GM12872 (cell line): ENCODE data around the gene SYCP2L.

Experiments used
- CTCF ChIP-seq: IDR thresholded peaks from 3 replicates; pipeline ENCODE4 v1.5.1; 2011; ENCODE audit warnings: low read depth, mild to moderate bottlenecking, low read length, moderate library complexity; ENCODE audit not compliant: insufficient read depth

The SYCP2L gene

GRCh38 chr6:10850728-10851127, 36.1 kb upstream of the SYCP2L start:
- no peak for TF ChIP-seq CTCF

- TF ChIP-seq CTCF: no peak
Measured at GRCh38 chr6:10852361-10852960, 34.4 kb upstream of the SYCP2L start.

- no peak for TF ChIP-seq CTCF
Measured at GRCh38 chr6:10854922-10855632, 31.8 kb upstream of the SYCP2L start.

GRCh38 chr6:10857259-10857658, 29.6 kb upstream of the SYCP2L start:
- TF ChIP-seq CTCF: no peak

GRCh38 chr6:10861086-10861485, 25.8 kb upstream of the SYCP2L start:
- no peak for TF ChIP-seq CTCF

- no peak for TF ChIP-seq CTCF
Measured at GRCh38 chr6:10862361-10862760, 24.5 kb upstream of the SYCP2L start.

- TF ChIP-seq CTCF: no peak
Measured at GRCh38 chr6:10867952-10868351, 18.9 kb upstream of the SYCP2L start.
